HG03354 (cell line): Measurements from ENCODE around the gene ACP7.

Experiments used
- ATAC-seq: cut with Tn5 transposase; IDR thresholded peaks from one replicate; pipeline ENCODE4 v1.9.1; 2021; ENCODE audit warnings: mild to moderate bottlenecking; ENCODE audit not compliant: unreplicated experiment, poor library complexity, severe bottlenecking

ACP7 gene

DNA sequence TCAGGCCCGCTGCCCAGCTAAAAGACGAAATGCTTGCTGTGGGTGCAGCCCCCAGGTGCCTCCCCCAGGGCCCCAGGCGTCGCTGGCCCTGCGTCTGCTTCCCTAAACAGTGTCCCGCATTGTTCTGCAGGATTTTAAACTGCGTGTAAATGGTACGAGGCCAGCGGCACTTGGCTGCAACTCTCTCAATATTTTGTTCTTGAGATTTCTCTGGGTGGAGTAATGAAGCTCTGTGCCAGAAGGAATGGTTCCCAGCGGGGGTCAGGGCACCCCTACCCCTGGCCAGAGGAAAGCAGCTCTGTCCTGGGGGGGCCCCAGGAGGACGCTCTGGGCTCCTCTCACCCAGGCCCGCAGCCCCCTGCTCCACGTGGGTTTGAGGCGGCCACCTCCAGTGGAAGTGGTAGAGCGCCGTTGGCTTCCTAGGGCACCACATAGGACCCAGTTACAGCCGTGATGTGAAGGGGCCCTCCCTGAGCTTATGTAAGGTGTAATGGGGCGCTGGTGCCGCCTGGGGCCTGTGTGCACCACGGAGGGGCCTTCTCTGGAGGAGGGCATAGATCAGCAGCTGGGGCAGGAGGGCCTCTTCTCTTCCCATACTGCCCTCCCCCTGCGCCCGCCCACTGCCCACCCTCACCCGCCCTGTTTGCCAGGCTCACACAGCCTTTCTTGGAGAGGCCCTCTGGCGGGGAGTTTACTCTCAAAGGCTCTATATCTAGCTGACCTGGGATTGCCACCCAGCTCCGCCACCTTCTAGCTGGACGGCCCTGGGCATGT, 61.2 kb downstream of the ACP7 start:
- ATAC-seq = no peak

DNA sequence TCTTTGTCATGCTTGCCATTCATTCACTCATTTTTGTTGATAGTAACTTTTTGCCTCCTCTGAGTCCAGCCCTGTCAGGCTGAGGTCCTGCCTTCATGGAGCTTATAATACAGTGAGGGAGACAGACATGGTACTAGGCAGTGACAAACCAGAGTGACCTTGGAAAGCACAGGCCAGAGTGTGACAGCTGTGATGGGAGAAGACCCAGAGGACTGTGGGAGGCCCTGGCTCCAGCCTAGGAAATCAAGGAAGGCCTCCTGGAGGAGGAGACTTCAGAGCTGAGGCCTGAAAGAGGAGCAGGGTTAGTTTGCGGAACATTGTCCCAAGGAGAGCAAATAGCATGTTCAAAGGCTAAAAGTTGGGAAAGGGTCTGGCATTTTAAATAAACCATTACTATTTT, 61.9 kb downstream of the ACP7 start:
- no peak for ATAC-seq

DNA sequence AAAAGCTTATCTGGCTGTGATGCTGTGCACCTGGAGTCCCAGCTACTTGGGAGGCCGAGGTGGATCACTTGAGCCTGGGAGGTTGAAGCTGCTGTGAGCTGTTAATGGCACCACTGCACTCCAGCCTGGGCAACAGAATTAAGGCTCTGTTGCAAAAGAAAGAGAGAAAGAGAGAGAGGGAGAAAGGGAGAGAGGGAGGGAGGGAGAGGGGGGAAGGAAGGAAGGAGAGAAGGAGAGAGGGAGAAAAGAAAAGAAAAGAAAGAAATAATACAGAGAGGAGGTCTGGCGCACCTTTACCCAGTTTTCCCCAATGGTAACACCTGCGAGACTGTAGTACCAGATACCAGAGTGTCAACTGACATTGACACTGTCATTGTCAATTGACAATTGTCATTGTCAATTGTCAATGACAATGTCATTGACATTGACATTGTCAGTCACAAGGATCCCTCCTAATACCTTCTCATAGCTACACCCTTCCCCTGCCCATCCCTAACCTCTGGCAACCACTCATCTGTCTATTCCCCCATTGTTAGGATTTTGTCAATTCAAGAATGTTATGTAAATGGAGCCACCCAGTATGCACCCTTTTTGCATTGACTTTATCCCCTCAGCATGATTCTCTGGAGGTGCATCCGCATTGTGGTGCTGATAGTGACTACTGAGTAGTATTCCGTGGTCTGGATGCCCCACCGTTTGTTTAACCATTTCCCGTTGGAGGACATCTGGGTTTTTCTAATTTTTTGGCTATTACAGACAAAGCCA, 62.7 kb downstream of the ACP7 start:
- no peak for ATAC-seq

DNA sequence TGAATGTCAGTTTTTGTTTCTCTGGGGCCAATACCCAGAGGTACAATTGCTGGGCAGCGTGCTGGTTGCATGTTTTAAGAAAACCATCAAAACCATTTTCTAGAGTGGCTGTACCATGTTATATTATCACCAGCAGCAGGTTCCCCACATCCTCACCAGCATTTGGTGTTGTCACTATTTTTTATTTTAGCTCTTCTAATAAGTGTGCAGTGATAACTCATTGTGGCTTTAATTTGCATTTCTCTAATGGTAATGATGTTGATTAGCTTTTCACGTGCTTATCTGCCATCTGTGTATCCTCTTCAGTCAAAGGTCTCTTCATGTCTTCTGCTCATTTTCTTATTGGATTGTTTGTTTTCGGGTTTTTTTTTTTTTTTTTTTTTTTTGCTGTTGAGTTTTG, 63.3 kb downstream of the ACP7 start:
- no peak for ATAC-seq

DNA sequence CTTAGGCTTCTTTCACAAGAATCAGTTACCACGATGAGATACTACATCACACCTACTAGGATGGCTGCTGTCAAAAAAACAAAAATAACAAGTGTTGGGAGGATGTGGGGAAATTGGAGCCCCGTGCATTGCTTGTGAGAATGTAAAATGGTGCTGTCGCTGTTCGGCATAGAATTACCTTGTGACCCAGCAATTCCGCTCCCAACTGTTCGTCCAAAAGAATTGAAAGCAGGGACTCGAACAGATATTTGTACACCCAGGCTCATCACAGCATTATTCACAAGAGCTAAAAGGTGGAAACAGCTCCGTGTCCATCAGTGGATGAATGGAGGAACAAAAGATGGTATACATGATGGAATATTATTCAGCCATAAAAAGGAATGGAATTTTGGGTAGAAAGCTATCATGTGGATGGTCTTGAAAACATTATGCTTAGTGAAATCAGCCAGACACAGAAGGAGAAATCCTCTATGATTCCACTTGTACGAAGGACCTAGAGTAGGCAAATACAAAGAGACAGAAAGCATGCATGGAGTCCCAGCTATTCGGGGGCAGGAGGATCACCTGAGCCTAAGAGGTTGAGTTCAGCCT, 64.9 kb downstream of the ACP7 start:
- ATAC-seq = no peak

DNA sequence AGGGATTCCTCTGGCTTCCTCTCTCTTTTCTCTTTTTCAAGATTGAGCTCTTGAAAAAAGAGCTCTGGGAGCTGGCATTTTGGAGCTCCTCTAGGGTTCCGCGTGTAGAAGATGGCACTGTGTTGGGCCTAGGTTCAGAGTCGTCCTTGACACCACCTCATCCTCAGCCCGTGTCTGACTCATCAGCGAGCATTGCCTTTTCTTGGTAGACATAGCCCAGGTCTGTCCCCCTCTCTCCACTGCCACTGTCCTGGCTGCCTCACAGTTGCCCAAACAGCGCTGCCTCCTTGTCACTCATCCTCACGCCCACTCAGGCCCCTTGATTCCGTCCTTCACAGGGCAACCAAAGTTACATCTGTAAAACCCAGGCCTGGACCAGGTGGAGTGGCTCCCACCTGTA, 66.1 kb downstream of the ACP7 start:
- ATAC-seq = no peak

DNA sequence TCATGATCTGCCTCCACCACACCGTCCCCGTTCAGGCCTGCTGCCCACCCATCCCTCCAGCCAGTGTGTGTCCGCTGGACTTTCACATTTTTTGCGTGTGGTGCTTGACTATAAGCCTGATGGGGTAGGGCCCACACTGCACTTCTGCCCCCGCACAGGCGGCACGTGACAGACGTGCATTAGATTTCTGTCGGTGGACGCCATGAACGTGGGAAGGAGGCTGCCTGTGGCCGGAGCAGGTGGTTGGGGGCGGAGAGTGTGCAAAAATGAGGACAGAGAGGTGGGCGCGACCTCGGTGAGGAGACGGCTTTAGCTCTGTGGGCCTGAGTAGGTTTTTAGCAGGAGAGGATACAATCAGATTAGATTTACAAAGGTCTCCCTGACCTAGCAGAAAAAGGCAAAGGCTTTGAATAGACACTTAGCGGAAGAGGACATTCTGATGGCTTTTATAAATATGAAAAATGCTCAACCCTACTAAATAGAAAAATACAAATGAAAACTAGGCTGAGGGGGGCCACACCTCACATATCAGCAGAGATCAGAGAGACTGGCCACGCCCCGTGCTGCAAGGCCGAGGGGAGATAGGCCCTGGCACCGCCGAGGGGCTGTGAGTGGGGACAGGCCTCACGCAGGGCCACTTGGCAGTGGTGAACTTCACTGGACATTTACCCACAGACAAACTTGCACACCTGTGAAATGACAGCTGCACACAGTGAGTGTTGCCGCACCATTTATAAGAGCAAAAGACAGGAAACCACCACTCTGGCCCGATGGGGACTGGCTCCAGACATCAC, 66.8 kb downstream of the ACP7 start:
- no peak for ATAC-seq

DNA sequence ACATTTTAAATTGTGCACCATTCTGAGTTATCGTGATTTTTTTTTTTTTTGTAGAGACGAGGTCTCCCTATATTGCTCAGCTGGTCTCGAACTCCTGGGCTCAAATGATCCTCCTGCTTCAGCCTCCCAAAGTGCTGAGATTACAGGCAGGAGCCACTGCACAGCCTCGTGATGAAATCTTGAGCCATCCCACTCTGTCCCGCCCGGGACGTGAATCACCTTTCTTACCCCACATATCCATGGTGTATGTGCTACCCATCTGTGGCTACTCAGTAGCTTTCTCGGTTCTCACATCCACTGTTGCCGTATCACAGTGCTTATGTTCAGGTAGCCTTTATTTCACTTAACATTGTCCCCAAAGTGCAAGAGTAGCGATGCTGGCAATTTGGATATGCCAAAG, 67.9 kb downstream of the ACP7 start:
- ATAC-seq = no peak

DNA sequence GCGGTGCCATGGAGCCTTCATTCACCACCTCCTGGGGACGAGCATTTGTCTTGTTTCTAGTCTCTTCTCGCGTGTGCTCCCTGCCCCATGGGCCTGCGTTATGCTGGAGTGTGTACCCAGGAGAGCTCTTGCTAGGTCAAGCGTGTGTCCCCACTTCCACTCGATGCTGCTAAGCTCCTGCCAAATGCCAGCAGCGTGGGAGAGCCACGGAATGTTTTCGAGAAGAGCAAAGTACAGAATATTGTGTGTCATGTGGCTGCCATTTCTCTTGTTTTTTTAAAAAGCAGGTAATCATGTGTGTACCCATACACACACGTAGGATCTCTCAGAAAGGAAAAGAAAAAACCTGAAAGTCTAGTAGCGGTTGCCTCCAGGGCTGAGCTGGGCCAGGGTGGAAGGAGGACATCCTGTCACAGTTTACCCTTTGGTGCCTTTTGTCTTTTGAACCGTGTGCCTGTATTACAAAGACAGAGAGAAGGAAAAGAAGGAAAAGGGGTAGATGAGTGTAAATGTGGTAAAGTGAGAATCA, 70.0 kb downstream of the ACP7 start:
- ATAC-seq = no peak

DNA sequence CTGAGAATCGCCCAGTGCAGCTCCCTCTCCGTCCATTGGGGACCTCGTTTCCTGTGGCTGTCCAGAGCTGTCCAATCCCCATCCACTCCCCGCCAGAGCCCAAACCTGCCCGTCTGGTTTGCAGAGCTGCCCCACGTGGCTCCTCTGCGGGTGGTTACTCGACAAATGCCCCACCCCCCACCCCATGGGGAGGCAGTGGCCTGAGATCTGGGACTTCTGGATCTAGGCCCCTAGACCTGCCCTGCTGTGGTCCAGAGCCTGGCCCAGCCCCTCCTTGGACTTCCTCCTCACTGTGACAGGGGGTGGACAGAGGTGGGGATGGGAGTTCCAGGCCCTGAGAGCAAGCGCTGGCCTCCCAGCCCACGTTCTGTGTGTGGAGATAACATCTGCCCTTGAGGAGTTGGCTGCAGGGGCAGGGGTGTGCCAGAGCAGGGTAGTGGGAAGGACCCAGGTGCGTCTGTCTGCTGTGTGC, 70.5 kb downstream of the ACP7 start:
- no peak for ATAC-seq

DNA sequence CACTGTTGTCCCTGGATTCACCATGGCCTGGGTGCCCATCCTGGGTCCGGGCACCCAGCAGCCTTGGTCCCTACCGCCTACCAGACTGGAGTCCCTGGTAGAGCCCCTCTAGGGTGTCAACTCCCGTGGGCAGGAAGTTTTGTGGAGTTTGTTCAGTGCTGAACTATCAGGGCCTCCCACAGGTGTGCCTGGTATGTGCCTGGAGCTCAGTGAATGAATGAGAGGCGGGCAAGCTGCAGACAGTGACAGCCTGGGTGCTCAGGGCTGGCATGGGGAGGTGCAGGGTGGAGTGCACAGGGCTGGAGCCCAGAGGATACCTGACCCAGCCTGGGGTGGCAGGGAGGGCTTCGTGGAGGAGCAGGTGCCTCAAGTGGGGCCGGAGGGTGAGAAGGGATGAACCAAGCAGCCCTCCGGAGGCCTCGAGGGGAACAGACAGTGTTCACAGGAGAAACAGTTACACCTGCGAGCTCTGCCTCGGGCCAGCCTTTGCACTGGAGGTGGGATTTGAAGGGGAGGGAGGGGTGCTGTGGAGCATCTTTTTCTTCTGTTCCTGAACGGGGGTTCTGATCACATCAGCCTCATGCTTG, 71.0 kb downstream of the ACP7 start:
- no peak for ATAC-seq

DNA sequence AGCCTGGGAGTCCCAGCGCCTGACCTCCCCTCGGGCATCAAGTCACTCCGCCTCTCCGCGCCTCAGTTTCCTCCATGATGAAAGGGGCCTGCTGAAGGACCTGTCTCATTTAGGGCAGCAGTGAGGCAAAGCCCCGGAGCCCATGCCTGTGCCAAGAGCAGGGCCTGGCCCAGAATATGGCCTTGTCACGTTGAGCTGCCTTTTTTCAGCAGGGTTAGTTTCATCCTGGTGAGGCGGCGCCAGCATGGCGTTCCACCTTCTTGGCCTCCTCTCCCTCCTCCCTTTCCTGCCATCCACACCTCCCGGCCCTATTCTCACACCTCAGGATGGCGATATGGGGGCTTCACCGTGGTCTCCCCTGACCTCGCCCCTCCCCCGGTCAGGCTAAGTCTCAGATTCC, 71.6 kb downstream of the ACP7 start:
- ATAC-seq = no peak

DNA sequence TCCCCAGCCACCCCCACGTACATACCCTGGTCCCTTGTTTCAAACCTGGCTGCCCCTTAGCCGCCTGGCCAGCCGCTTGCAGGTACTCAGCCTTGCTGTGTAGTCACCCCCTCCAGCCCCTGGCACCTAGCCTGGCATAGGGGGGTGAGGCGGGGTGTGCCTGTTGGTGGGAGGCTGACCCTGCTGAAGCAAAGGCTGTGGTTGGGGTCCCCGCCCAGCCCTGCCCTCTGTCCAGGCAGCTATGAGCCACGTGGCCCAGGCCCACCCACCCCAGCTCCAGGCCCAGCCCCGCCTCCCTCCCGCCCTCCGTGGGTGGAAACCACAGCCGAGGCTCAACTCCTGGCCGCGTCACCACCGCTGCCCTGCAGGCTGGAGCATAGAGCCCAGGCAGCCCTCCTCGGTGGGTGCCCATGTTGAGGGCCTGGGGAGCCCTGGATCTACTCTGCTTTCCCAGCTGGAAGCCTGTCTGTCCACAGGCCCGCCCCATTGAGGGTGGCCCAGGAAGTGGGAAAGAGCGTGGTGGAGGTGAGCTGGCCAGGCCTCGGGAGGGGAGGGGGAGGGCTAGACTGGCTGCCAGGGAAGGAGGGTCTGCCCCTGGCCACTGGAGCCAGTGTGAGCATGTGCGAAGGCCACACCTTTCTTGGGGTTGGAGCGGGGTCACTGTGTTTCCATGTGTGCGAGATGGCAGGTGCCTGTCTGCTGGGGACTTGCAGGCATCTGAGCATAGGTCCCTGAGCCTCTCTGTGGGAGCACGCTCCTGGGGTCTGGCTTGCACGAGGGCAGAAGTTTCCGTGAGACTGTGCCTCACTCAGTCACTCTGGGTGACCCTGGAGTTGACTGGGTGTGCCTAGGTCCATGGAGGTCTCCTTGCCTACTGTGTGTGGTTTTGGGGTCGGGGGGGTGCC, 72.4 kb downstream of the ACP7 start:
- no peak for ATAC-seq

DNA sequence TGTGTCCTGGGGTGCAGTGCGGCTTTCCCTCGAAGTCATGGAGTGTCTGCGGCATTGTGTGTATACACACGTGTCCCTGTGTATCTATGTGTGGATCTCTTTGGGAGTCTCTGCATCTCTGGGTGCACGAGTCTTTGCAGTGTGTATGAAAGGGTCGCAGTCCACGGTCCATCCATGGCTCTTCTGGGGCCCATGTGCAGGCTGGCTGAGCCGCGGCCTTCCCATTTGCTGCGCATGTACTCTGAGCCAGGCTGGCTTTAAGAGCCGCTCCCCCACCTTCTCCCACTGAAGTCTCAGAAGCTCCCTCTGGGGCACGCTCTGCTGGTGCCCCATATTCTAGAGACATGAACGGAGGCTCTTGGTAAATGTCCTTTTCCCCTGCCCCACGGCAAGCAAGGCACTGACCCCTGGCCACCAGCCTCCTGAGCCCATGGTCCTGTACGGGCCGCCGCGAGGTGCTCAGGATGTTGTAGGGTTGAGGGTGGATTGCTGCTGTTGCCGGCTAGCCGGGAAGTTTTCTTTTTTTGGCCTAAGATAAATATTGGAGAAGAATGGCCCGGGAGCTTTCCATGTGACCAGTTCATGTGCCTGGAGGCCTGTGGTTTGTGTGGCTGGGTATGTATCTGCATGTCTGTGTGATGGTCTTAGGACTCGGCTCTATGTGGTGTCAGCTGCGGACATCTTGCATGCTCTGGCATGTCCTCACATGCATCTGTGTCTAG, 73.3 kb downstream of the ACP7 start:
- no peak for ATAC-seq

DNA sequence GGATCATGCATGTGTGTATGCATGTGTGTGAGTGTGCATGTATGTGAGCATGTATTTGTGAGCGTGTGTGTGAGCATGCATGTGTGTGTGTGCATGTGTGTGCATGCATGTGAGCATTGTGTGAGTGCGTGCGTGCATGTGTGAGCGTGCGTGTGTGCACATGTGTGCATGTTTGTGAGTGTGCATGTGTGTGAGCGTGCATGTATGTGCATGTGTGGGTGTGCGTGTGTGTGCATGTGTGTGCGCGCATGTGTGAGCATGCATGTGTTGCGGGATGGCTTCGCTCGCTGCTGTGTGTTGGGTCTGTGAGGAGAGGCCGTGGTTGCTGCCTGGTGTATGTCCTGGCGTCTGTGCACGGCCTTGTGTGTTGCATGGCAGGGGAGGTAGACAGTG, 73.8 kb downstream of the ACP7 start:
- no peak for ATAC-seq

DNA sequence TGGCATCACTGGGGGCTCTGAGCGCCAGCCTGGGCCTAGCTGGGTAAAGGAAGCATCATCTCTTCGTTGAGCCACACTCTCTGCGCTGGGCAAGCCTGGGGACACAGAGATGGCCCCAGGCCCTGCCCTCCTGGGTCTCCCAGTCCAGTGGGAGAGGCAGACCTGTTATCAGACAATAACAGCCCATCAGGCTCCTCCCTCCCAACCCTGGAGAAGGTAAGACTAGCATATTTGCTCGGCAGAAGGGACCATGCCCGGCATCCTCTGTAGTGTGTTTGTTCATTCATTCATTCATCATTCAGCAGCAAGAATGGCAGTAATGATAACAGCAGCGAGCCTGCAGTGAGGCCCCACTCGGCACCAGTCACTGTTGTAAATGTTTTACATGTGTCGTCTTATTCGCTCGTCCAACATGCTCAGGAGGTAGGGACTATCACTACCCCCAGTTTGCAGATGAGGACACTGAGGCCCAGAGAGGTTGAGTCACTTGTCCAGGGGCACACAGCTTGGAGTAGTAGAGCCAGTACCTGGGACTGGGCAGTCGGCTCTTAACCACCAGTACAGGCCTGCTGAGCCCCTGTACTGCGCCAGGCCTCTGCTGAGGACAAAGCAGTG, 74.6 kb downstream of the ACP7 start:
- ATAC-seq = no peak

DNA sequence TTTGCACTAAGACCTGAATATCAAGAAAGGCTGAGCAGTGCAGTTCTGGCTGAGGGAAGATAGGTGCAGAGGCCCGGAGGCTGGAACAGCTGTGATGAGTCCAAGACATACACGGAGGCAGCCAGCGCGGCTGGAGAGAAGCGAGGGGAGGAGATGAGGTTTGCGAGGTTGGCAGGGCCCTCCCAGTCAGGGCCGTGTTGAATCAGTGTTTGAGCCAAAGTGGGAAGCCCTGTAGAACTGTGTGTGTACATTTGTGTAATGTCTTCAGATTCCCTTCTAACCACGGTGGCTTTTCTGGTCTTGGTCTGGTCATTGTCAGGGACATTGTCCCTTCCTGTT, 76.3 kb downstream of the ACP7 start:
- no peak for ATAC-seq
